HepG2 (cell line): ENCODE data around the gene MTG1. TPM values are rescaled to one million over a fixed set of nuclear protein-coding genes. Genes with fewer than 3 reads are reported as not detected.

Experiments used
- ATAC-seq: fragments of 200-7000 bp; cut with Tn5 transposase; 3 replicates; pipeline ENCODE4 v1.9.1; 2020; ENCODE audit warnings: mild to moderate bottlenecking, moderate library complexity
- BruUV-seq: library from RNA; stranded (reverse); fragments of 400-500 nt; replicated peaks from 2 replicates; lab custom pipeline; 2021; lab: Mats Ljungman, UMichigan
- CTCF ChIA-PET: fragments of 300-600 bp; formaldehyde crosslinking; extraction: SDS; loops from one replicate; lab custom pipeline; 2021; ENCODE audit warnings: low total read pairs, inconsistent platforms, low intra/inter-chr PET ratio; lab: Yijun Ruan, JAX
- POLR2A ChIA-PET: fragments of 350-600 bp; sonication (Branson Sonifier 250); formaldehyde crosslinking; loops from one replicate; lab custom pipeline; 2020; ENCODE audit warnings: antibody characterized with exemption, inconsistent platforms; lab: Yijun Ruan, JAX
- DNase-seq: peaks from one replicate; pipeline ENCODE4 v3.0.0-alpha.2; 2015; ENCODE audit warnings: low spot score
- FAIRE-seq: peaks from 3 replicates; lab custom pipeline; 2011; peaks lifted over from hg19 to GRCh38; lab: Jason Lieb, UNC
- H2AFZ ChIP-seq: one replicate; pipeline ENCODE4 v1.6.1; 2011; ENCODE audit warnings: low read length, inconsistent platforms
- H3K27ac ChIP-seq: fragments of 300-600 bp; 3 replicates; pipeline ENCODE4 v1.8.0; 2011; ENCODE audit warnings: mixed run types, mild to moderate bottlenecking, mixed read lengths, low read length, inconsistent platforms; ENCODE audit not compliant: insufficient read depth; ENCODE audit errors: extremely low read length
- H3K27me3 ChIP-seq, 2 experiments: fragments of 200-600 bp in 1 of 2; 2 replicates in 1 of 2; 3 replicates in 1 of 2; pipeline versions ENCODE4 v1.6.0 to v1.8.0; 2011; ENCODE audit warnings: low read length in 2 of 2, mild to moderate bottlenecking in 2 of 2, moderate library complexity in 2 of 2, inconsistent platforms in 1 of 2; ENCODE audit not compliant: insufficient read depth in 2 of 2, control insufficient read depth in 1 of 2
- H3K36me3 ChIP-seq, 2 experiments: fragments of 200-600 bp in 1 of 2; replicated peaks in 1 of 2; 2 replicates in 1 of 2; 3 replicates in 1 of 2; pipeline versions ENCODE4 v1.5.1 to v1.8.0; 2011; ENCODE audit warnings: low read length in 2 of 2, inconsistent platforms in 1 of 2; ENCODE audit not compliant: insufficient read depth in 2 of 2, control insufficient read depth in 1 of 2
- H3K4me1 ChIP-seq: 2 replicates; pipeline ENCODE4 v1.5.1; 2012; ENCODE audit warnings: low read length, inconsistent platforms; ENCODE audit not compliant: insufficient read depth
- H3K4me2 ChIP-seq: 2 replicates; pipeline ENCODE4 v1.6.0; 2011; ENCODE audit warnings: low read depth, low read length, inconsistent platforms
- H3K4me3 ChIP-seq, 3 experiments: fragments of 200-600 bp in 1 of 3; sonication (generic), shearing (Covaris generic) in 1 of 3; replicated peaks in 1 of 3; 2 replicates each; pipeline ENCODE4 v1.5.1; 2011 to 2016; ENCODE audit warnings: low read length in 3 of 3, inconsistent platforms in 2 of 3, low read depth in 2 of 3, mild to moderate bottlenecking in 2 of 3, control low read depth in 1 of 3, mixed read lengths in 1 of 3; ENCODE audit not compliant: insufficient read depth in 1 of 3
- H3K79me2 ChIP-seq: one replicate; pipeline ENCODE4 v1.6.1; 2011; ENCODE audit warnings: low read length, inconsistent platforms; ENCODE audit not compliant: insufficient read depth
- H3K9ac ChIP-seq: 2 replicates; pipeline ENCODE4 v1.6.0; 2011; ENCODE audit warnings: mild to moderate bottlenecking, low read depth, low read length, inconsistent platforms; ENCODE audit not compliant: insufficient read depth
- H3K9me3 ChIP-seq: 2 replicates; pipeline ENCODE4 v1.5.1; 2012; ENCODE audit warnings: mild to moderate bottlenecking, low read length
- H4K20me1 ChIP-seq: 2 replicates; pipeline ENCODE4 v1.6.0; 2011; ENCODE audit warnings: inconsistent platforms, mild to moderate bottlenecking, low read length, moderate library complexity; ENCODE audit not compliant: insufficient read depth
- EEA1 ChIP-seq: sonication (generic); formaldehyde crosslinking; IDR thresholded peaks from 2 replicates; pipeline ENCODE4 v1.5.1; 2020; ENCODE audit warnings: mild to moderate bottlenecking, missing genetic modification reagents, borderline replicate concordance
- IRF2 ChIP-seq: IDR thresholded peaks from 2 replicates; pipeline ENCODE4 v1.6.1; 2018; ENCODE audit warnings: missing genetic modification reagents, missing compliant biosample characterization
- NRL ChIP-seq: sonication (generic); formaldehyde crosslinking; IDR thresholded peaks from 2 replicates; pipeline ENCODE4 v1.5.0; 2020; ENCODE audit warnings: missing genetic modification reagents, mild to moderate bottlenecking, moderate library complexity, borderline replicate concordance
- RCOR2 ChIP-seq: IDR thresholded peaks from 2 replicates; pipeline ENCODE4 v1.6.1; 2016; ENCODE audit warnings: missing biosample characterization, missing genetic modification reagents
- STAG1 ChIP-seq: sonication (generic); formaldehyde crosslinking; IDR thresholded peaks from 2 replicates; pipeline ENCODE4 v1.4.0; 2020; ENCODE audit warnings: missing genetic modification reagents
- STAT5B ChIP-seq: sonication (generic); formaldehyde crosslinking; IDR thresholded peaks from 2 replicates; pipeline ENCODE4 v1.4.0; 2020; ENCODE audit warnings: missing genetic modification reagents
- TBL1XR1 ChIP-seq: fragments of 150-350 bp; IDR thresholded peaks from 2 replicates; pipeline ENCODE4 v1.6.1; 2014; ENCODE audit warnings: borderline replicate concordance, low read length; ENCODE audit not compliant: partially characterized antibody
- ZBTB49 ChIP-seq: sonication (generic); formaldehyde crosslinking; IDR thresholded peaks from 2 replicates; pipeline ENCODE4 v1.4.0; 2020; ENCODE audit warnings: missing genetic modification reagents, borderline replicate concordance
- ZNF180 ChIP-seq: sonication (generic); formaldehyde crosslinking; IDR thresholded peaks from 2 replicates; pipeline ENCODE4 v1.4.0; 2020; ENCODE audit warnings: low read depth, missing genetic modification reagents, borderline replicate concordance
- ZNF20 ChIP-seq: sonication (generic); formaldehyde crosslinking; IDR thresholded peaks from 2 replicates; pipeline ENCODE4 v1.4.0; 2020; ENCODE audit warnings: mild to moderate bottlenecking, moderate library complexity, missing genetic modification reagents
- ZNF205 ChIP-seq: IDR thresholded peaks from 2 replicates; pipeline ENCODE4 v1.6.1; 2018; ENCODE audit warnings: missing biosample characterization, missing genetic modification reagents
- ZNF441 ChIP-seq: sonication (generic); formaldehyde crosslinking; IDR thresholded peaks from 2 replicates; pipeline ENCODE4 v1.7.0; 2021; ENCODE audit warnings: missing genetic modification reagents, borderline replicate concordance
- ZNF446 ChIP-seq: sonication (generic); formaldehyde crosslinking; IDR thresholded peaks from 2 replicates; pipeline ENCODE4 v1.5.0; 2020; ENCODE audit warnings: mild to moderate bottlenecking, missing genetic modification reagents
- ZNF512B ChIP-seq: sonication (generic); formaldehyde crosslinking; IDR thresholded peaks from 2 replicates; pipeline ENCODE4 v1.5.1; 2020; ENCODE audit warnings: missing genetic modification reagents, mild to moderate bottlenecking, borderline replicate concordance
- ZNF639 ChIP-seq: conservative IDR thresholded peaks from 2 replicates; pipeline ENCODE4 v1.6.1; 2018; ENCODE audit warnings: missing genetic modification reagents
- ZNF660 ChIP-seq: sonication (generic); formaldehyde crosslinking; IDR thresholded peaks from 2 replicates; pipeline ENCODE4 v1.5.1; 2020; ENCODE audit warnings: mild to moderate bottlenecking, low read depth, missing genetic modification reagents, borderline replicate concordance
- WGBS: methylation state at CpG from one replicate; pipeline ENCODE4 v1.1.6; 2017; ENCODE audit warnings: low lambda C conversion rate; 5-methylcytosine and 5-hydroxymethylcytosine counted together
- in situ Hi-C: cut with HindIII; loops from 2 replicates; pipeline ENCODE4 v1.10.0; 2017; ENCODE audit warnings: low pct_unique_long_range_greater_than_20kb; ENCODE audit not compliant: extremely low pct_ligation_motif_present
- intact Hi-C: fragments of 100-400 bp; cut with micrococcal nuclease; formaldehyde crosslinking; loops from one replicate; pipeline ENCODE4 v1.10.0; 2022; ENCODE audit not compliant: unreplicated experiment
- polyA plus RNA-seq, 8 experiments: library from polyadenylated mRNA; depleted of rRNA in 3 of 8; stranded (reverse) in 7 of 8; unstranded in 1 of 8; fragments of >200 nt; fragmentation: Illumina TruSeq in 4 of 8; extraction: Trizol in 4 of 8; gene quantifications; 2 replicates each; pipeline versions ENCODE4 v1.2.1 to v1.2.3, GENCODE V29; 2011 to 2016; ENCODE audit warnings: low read depth in 4 of 8, missing spikeins in 1 of 8, mixed read lengths in 1 of 8; ENCODE audit not compliant: insufficient read depth in 1 of 8
- total RNA-seq, 5 experiments: library from RNA; depleted of rRNA; stranded (reverse); fragments of >200 nt; fragmentation: Illumina TruSeq; extraction: Trizol; gene quantifications; 2 replicates each; pipeline ENCODE4 v1.2.3, GENCODE V29; 2016; ENCODE audit warnings: low read depth in 1 of 5

Gene MTG1
- total and polyA plus RNA-seq, 2 of the 13 experiments (the other 11 are each of a cell fraction or from before 2014, with no cell fraction given), result 42.0 to 103 TPM

GRCh38 chr10:133445751-133446708 lies 52.1 kb downstream of the MTG1 start (continued):
- TF ChIP-seq STAG1 (CRISPR knock-in tag), result no peak
- no peak for TF ChIP-seq STAT5B (CRISPR knock-in tag)
- TF ChIP-seq NRL, result no peak

GRCh38 chr10:133446979-133447378 lies 53.0 kb downstream of the MTG1 start:
- in situ Hi-C loops, result no loop called here
- Histone ChIP-seq H3K9me3 (peaks cover 27% of the 10 kb centered on the region), H3K27me3 (no peaks in the 10 kb centered on the region), H3K36me3 (no peaks in the 10 kb centered on the region), H4K20me1 (no peaks in the 10 kb centered on the region), H3K9ac (no peak overlapping the region), H3K27ac (no peak overlapping the region), H2AFZ (no peak overlapping the region), H3K4me2 (no peak overlapping the region), H3K4me1 (no peaks in the 10 kb centered on the region), H3K4me3 (no peak overlapping the region), H3K79me2 (no peaks in the 10 kb centered on the region)
- ChIA-PET CTCF (no interaction called here), POLR2A (no interaction called here)
- WGBS, result 49% methylated on average over 11 of the region's 11 CpGs
- DNase-seq (no peak), FAIRE-seq (no peak), ATAC-seq (no peak)
- BruUV-seq, result no TSS peak
- intact Hi-C loops, result no loop called here
- TF ChIP-seq ZNF639 (CRISPR knock-in tag) (no peak), ZNF446 (CRISPR knock-in tag) (no peak), EEA1 (no peak), TBL1XR1 (no peak), ZNF660 (CRISPR knock-in tag) (no peak), ZNF205 (CRISPR knock-in tag) (no peak), ZNF20 (CRISPR knock-in tag) (no peak), ZNF512B (CRISPR knock-in tag) (no peak), ZNF441 (CRISPR knock-in tag) (no peak), RCOR2 (CRISPR knock-in tag) (no peak), IRF2 (CRISPR knock-in tag) (no peak), ZNF180 (CRISPR knock-in tag) (no peak), ZBTB49 (no peak)
